IMR-90 (cell line): ENCODE measurements around the gene MIPEP.

ENCODE experiments used
- CTCF ChIP-seq: conservative IDR thresholded peaks from 2 replicates; pipeline ENCODE4 v1.5.1; 2012; ENCODE audit warnings: mild to moderate bottlenecking, low read depth, low read length, improper control_type of control experiment
- POLR2A ChIP-seq: IDR thresholded peaks from 2 replicates; pipeline ENCODE4 v1.6.1; 2012; ENCODE audit warnings: mild to moderate bottlenecking, low read depth, low read length
- RAD21 ChIP-seq: IDR thresholded peaks from 2 replicates; pipeline ENCODE4 v1.6.1; 2012; ENCODE audit warnings: low read length, improper control_type of control experiment
- RFX5 ChIP-seq: IDR thresholded peaks from 2 replicates; pipeline ENCODE4 v1.8.0; 2012; ENCODE audit warnings: low read depth, mild to moderate bottlenecking, low read length, moderate library complexity

GRCh38 chr13:23690668-23691067 is 198.5 kb downstream of the MIPEP start:
- TF ChIP-seq RAD21: no peak
- no peak for TF ChIP-seq CTCF
- no peak for TF ChIP-seq POLR2A
- TF ChIP-seq RFX5: no peak
